ENCODE data around the gene ZNF185.
A peak's percentile ranks its signal among the peaks of the same experiment; 100 is the strongest.

DNA sequence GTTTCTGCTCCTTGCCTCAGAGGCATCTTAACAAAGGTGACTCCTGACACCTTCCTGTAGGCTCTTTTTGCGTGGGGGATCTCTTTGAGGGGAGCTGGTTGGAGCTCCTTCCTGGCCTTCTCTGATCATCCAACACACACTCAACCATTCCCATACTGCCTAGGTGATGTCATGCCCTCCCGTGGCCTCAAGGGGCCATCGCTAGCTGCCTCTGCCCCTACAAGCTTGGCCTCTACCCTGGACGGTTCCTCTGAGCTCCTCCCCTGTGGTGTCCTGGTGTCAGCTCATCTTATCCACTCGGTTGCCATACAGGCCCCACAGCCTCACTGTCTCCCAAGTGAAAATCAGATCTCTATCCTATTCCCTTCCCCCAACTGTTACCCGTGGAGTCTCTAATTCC, 13.7 kb upstream of the ZNF185 start:
- TF ChIP-seq WHSC1 (IDR thresholded peaks at IDR 0.05; ENCODE audit: low read length) (no peak), ZNF217 (CRISPR knock-in tag; IDR thresholded peaks at IDR 0.05) (no peak), TCF7 (IDR thresholded peaks at IDR 0.05; ENCODE audit: borderline replicate concordance) (no peak), NRF1 (conservative IDR thresholded peaks at IDR 0.05 in 1 of 2, IDR thresholded peaks at IDR 0.05 in 1 of 2) (no peak), GATAD2A (IDR thresholded peaks at IDR 0.05) (no peak), TBL1XR1 (IDR thresholded peaks at IDR 0.05; ENCODE audit: low read length in 2 of 2) (no peak), FUS (optimal IDR thresholded peaks at IDR 0.05; ENCODE audit: low read depth, low read length) (no peak), KLF6 (CRISPR knock-in tag; IDR thresholded peaks at IDR 0.05; ENCODE audit: borderline replicate concordance) (no peak)
- TF ChIP-seq, protein P1, sequence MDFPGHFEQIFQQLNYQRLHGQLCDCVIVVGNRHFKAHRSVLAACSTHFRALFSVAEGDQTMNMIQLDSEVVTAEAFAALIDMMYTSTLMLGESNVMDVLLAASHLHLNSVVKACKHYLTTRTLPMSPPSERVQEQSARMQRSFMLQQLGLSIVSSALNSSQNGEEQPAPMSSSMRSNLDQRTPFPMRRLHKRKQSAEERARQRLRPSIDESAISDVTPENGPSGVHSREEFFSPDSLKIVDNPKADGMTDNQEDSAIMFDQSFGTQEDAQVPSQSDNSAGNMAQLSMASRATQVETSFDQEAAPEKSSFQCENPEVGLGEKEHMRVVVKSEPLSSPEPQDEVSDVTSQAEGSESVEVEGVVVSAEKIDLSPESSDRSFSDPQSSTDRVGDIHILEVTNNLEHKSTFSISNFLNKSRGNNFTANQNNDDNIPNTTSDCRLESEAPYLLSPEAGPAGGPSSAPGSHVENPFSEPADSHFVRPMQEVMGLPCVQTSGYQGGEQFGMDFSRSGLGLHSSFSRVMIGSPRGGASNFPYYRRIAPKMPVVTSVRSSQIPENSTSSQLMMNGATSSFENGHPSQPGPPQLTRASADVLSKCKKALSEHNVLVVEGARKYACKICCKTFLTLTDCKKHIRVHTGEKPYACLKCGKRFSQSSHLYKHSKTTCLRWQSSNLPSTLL (IDR thresholded peaks at IDR 0.05) = no peak
- TF ChIP-seq, protein P2, sequence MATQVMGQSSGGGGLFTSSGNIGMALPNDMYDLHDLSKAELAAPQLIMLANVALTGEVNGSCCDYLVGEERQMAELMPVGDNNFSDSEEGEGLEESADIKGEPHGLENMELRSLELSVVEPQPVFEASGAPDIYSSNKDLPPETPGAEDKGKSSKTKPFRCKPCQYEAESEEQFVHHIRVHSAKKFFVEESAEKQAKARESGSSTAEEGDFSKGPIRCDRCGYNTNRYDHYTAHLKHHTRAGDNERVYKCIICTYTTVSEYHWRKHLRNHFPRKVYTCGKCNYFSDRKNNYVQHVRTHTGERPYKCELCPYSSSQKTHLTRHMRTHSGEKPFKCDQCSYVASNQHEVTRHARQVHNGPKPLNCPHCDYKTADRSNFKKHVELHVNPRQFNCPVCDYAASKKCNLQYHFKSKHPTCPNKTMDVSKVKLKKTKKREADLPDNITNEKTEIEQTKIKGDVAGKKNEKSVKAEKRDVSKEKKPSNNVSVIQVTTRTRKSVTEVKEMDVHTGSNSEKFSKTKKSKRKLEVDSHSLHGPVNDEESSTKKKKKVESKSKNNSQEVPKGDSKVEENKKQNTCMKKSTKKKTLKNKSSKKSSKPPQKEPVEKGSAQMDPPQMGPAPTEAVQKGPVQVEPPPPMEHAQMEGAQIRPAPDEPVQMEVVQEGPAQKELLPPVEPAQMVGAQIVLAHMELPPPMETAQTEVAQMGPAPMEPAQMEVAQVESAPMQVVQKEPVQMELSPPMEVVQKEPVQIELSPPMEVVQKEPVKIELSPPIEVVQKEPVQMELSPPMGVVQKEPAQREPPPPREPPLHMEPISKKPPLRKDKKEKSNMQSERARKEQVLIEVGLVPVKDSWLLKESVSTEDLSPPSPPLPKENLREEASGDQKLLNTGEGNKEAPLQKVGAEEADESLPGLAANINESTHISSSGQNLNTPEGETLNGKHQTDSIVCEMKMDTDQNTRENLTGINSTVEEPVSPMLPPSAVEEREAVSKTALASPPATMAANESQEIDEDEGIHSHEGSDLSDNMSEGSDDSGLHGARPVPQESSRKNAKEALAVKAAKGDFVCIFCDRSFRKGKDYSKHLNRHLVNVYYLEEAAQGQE (IDR thresholded peaks at IDR 0.05; ENCODE audit: borderline replicate concordance) = no peak
- TF ChIP-seq, protein P2 (CRISPR knock-in tag; IDR thresholded peaks at IDR 0.05; ENCODE audit: low read depth) = no peak
- TF ChIP-seq, protein P3, sequence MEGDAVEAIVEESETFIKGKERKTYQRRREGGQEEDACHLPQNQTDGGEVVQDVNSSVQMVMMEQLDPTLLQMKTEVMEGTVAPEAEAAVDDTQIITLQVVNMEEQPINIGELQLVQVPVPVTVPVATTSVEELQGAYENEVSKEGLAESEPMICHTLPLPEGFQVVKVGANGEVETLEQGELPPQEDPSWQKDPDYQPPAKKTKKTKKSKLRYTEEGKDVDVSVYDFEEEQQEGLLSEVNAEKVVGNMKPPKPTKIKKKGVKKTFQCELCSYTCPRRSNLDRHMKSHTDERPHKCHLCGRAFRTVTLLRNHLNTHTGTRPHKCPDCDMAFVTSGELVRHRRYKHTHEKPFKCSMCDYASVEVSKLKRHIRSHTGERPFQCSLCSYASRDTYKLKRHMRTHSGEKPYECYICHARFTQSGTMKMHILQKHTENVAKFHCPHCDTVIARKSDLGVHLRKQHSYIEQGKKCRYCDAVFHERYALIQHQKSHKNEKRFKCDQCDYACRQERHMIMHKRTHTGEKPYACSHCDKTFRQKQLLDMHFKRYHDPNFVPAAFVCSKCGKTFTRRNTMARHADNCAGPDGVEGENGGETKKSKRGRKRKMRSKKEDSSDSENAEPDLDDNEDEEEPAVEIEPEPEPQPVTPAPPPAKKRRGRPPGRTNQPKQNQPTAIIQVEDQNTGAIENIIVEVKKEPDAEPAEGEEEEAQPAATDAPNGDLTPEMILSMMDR (IDR thresholded peaks at IDR 0.05 in 2 of 3, conservative IDR thresholded peaks at IDR 0.05 in 1 of 3; ENCODE audit: insufficient read depth in 2 of 3, low read depth in 1 of 3, low read length in 3 of 3) = peak in 1 of 3 experiments; percentile 6; a peak in 1 of 6 replicates
- TF ChIP-seq, protein P4, sequence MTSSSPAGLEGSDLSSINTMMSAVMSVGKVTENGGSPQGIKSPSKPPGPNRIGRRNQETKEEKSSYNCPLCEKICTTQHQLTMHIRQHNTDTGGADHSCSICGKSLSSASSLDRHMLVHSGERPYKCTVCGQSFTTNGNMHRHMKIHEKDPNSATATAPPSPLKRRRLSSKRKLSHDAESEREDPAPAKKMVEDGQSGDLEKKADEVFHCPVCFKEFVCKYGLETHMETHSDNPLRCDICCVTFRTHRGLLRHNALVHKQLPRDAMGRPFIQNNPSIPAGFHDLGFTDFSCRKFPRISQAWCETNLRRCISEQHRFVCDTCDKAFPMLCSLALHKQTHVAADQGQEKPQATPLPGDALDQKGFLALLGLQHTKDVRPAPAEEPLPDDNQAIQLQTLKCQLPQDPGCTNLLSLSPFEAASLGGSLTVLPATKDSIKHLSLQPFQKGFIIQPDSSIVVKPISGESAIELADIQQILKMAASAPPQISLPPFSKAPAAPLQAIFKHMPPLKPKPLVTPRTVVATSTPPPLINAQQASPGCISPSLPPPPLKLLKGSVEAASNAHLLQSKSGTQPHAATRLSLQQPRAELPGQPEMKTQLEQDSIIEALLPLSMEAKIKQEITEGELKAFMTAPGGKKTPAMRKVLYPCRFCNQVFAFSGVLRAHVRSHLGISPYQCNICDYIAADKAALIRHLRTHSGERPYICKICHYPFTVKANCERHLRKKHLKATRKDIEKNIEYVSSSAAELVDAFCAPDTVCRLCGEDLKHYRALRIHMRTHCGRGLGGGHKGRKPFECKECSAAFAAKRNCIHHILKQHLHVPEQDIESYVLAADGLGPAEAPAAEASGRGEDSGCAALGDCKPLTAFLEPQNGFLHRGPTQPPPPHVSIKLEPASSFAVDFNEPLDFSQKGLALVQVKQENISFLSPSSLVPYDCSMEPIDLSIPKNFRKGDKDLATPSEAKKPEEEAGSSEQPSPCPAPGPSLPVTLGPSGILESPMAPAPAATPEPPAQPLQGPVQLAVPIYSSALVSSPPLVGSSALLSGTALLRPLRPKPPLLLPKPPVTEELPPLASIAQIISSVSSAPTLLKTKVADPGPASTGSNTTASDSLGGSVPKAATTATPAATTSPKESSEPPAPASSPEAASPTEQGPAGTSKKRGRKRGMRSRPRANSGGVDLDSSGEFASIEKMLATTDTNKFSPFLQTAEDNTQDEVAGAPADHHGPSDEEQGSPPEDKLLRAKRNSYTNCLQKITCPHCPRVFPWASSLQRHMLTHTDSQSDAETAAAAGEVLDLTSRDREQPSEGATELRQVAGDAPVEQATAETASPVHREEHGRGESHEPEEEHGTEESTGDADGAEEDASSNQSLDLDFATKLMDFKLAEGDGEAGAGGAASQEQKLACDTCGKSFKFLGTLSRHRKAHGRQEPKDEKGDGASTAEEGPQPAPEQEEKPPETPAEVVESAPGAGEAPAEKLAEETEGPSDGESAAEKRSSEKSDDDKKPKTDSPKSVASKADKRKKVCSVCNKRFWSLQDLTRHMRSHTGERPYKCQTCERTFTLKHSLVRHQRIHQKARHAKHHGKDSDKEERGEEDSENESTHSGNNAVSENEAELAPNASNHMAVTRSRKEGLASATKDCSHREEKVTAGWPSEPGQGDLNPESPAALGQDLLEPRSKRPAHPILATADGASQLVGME (CRISPR knock-in tag; IDR thresholded peaks at IDR 0.05) = no peak
